ENCODE data around the gene RNF126. TPM values are rescaled to one million over a fixed set of nuclear protein-coding genes. Genes with fewer than 3 reads are reported as not detected.
"Not testable (repeated sequence)": the region's sequence is repeated elsewhere in the genome, so short reads cannot be mapped to it uniquely, and the experiment has no call there.

Gene RNF126
- total RNA-seq, 2 experiments from 2014 or later = 80.6 to 82.2 TPM

DNA sequence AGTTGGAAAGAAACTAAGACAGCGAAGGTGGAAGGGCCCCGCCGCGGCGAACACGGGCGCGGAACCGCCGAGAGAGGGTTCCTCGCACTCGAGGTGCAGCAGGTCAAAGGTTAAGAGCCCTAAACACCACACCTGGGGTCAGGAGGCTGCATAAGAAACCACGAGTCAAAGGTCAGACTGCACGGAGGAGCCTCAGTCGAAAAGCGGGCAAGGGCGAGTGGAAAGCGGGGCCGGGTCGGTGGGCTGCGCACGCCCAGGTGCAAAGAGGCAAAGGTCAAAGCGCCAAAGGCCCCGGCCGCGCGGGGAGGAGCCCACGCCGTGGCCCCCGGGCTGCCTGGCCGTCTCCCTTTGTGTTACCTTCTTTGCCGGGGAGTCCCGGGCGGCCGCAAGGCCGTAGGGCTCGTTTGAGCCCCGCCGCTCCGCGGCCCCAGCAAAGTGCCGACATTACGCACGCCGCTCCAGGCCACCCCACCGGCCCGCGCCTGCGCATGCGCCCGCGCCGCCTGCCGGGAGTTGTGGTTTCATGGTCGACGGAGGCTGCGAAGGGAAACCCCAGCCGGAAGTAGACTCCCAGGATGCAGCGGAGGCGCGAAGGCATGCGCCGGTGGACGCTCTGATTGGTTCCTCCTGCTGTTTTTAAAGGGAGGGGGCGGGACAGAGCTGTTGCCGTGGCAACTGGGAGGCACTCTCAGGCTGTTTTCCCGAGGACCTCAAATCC lies 29.8 kb downstream of the RNF126 start, which contains the start of gene POLRMT:
TSS of gene POLRMT (minus strand) at position 470 of the 718 bp plus-strand sequence. CDS start at position 445, 25 bp downstream.
- Mint-ChIP-seq H3K36me3 (ENCODE audit: low read depth) (peaks cover 19% of the 10 kb centered on the region), H3K4me1 (peaks cover 37% of the 10 kb centered on the region), H3K27ac (peak within 1 kb of the TSS; percentile 89), H3K27me3 (no peaks in the 10 kb centered on the region), H3K9me3 (no peaks in the 10 kb centered on the region), H3K4me3 (peak within 1 kb of the TSS; percentile 95)
- ChIA-PET CTCF (interaction anchor here (0.7 kb wide), 1 partner anchor 77 kb away, joined by 4 read pairs; no protein-coding TSS in a partner anchor), POLR2A (interaction anchor here (1.0 to 2.6 kb wide), 9 partner anchors 12 to 122 kb away, joined by 3 to 15 read pairs (median 4); partner anchors contain the start of gene RNF126)
- peak; percentile 98 for DNase-seq

- Mint-ChIP-seq H3K4me1 (peaks cover 37% of the 10 kb centered on the region), H3K27me3 (no peaks in the 10 kb centered on the region), H3K27ac (peak overlapping the region; percentile 89), H3K4me3 (peak overlapping the region; percentile 95), H3K36me3 (ENCODE audit: low read depth) (peaks cover 21% of the 10 kb centered on the region), H3K9me3 (no peaks in the 10 kb centered on the region)
- peak; percentile 55 for DNase-seq
- ChIA-PET POLR2A (interaction anchor here (1.0 to 2.6 kb wide), 6 partner anchors 21 to 122 kb away, joined by 3 to 15 read pairs (median 4); partner anchors contain the start of genes HCN2 and RNF126), CTCF (interaction anchor here (0.8 kb wide), 1 partner anchor 28 kb away, joined by 3 read pairs; no protein-coding TSS in a partner anchor)
These were observed 30.4 kb downstream of the RNF126 start for GRCh38 chr19:632579-633067.

- Mint-ChIP-seq H3K27me3 (no peaks in the 10 kb centered on the region), H3K36me3 (ENCODE audit: low read depth) (peaks cover 23% of the 10 kb centered on the region), H3K27ac (no peak overlapping the region), H3K9me3 (no peaks in the 10 kb centered on the region), H3K4me1 (peaks cover 39% of the 10 kb centered on the region), H3K4me3 (no peak overlapping the region)
- DNase-seq = no peak
- ChIA-PET CTCF (no interaction called here), POLR2A (no interaction called here)
These were observed 32.9 kb downstream of the RNF126 start for GRCh38 chr19:629961-630714.

DNA sequence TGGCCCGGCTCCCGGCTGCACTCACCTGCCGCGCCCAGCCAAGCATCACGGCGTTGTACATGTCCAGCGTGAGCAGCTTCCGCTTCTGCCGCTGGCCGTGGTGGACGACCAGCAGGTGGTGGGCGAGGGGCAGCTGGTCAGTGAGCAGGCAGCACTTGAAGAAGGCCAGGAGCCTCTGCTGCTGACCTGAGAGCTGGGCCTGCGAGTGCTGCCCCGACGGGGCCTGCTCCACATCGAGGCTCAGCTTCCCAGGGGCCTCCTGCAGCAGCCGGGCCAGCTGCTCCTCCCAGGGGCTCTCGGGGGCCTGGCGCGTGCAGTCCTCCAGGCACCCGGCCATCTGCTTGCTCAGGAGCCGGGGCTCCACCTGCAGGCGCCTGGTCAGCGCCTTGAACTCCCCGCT lies 33.5 kb downstream of the RNF126 start:
- H3K36me3 Mint-ChIP-seq (ENCODE audit: low read depth) = peaks cover 23% of the 10 kb centered on the region
- H3K4me3 Mint-ChIP-seq, H3K27ac Mint-ChIP-seq, DNase-seq, CTCF ChIA-PET, POLR2A ChIA-PET, H3K27me3 Mint-ChIP-seq, H3K9me3 Mint-ChIP-seq: not testable (repeated sequence)
- H3K4me1 Mint-ChIP-seq = peaks cover 39% of the 10 kb centered on the region

DNA sequence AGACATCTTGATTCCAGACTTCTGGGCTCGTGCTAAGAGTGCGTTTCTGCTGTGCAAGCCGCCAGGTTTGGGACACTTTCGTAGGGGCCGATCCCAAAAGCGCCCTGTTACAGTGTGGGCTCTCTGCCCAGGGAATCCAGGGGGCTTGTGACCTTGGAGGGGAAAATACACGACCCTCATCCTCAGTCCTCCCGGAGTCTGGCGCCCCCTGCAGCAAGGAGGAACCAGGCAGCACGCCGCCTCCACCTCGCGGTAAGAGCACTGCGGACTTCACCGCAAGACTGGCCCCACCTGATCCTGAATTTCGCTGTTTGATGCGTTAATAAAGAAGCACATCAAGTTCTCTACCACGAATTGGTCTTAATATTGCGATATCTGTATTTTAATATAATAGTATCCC lies 34.8 kb downstream of the RNF126 start:
- POLR2A ChIA-PET = interaction anchor here (1.1 kb wide), 1 partner anchor 18 kb away, joined by 3 read pairs; no protein-coding TSS in a partner anchor
- no peaks in the 10 kb centered on the region for H3K27me3 Mint-ChIP-seq
- CTCF ChIA-PET = interaction anchor here (0.9 to 1.9 kb wide), 2 partner anchors 33 to 44 kb away, joined by 3 to 6 read pairs; no protein-coding TSS in a partner anchor

GRCh38 chr19:626566-626965 lies 36.4 kb downstream of the RNF126 start:
- H3K9me3 Mint-ChIP-seq, POLR2A ChIA-PET: not testable (repeated sequence)
- peaks cover 15% of the 10 kb centered on the region for H3K4me1 Mint-ChIP-seq

More for the DNA sequence above, 34.8 kb downstream of the RNF126 start:
- DNase-seq = no peak
- Mint-ChIP-seq H3K36me3 (ENCODE audit: low read depth) (peaks cover 23% of the 10 kb centered on the region), H3K9me3 (no peaks in the 10 kb centered on the region), H3K4me3 (no peak overlapping the region), H3K4me1 (peaks cover 28% of the 10 kb centered on the region), H3K27ac (no peak overlapping the region)

DNA sequence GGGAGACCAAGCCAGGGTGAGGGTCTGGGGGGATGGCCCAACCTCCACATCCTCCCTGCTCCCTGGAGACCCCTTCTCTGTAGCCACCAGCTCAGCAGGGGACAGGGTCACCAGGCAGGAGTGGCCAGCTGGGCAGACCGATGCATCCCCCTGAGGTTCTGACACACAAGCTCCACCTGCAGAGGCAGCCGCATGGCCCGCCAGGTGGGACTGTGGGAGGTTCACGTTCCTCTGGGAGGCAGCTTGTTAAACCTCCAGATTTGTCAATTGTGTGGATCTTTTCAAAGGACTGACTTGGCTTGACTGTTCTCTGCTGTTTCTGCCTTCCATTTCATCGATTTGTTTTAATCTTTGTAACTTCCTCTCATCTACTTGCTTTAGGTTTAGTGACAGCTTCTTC lies 37.8 kb downstream of the RNF126 start:
- Mint-ChIP-seq H3K27ac (no peak overlapping the region), H3K36me3 (ENCODE audit: low read depth) (peaks cover 17% of the 10 kb centered on the region), H3K4me1 (peaks cover 7% of the 10 kb centered on the region), H3K9me3 (no peaks in the 10 kb centered on the region), H3K4me3 (no peak overlapping the region), H3K27me3 (no peaks in the 10 kb centered on the region)
- no peak for DNase-seq
- CTCF ChIA-PET = no interaction called here
- POLR2A ChIA-PET = interaction anchor here (1.3 kb wide), 1 partner anchor 36 kb away, joined by 3 read pairs; no protein-coding TSS in a partner anchor

More at GRCh38 chr19:626566-626965, 36.4 kb downstream of the RNF126 start:
- not testable (repeated sequence) for H3K27me3 Mint-ChIP-seq, DNase-seq, H3K27ac Mint-ChIP-seq, H3K4me3 Mint-ChIP-seq
- CTCF ChIA-PET = interaction anchor here (0.7 to 0.9 kb wide), 3 partner anchors 40 to 114 kb away, joined by 3 to 4 read pairs (median 3); no protein-coding TSS in a partner anchor
- peaks cover 21% of the 10 kb centered on the region for H3K36me3 Mint-ChIP-seq (ENCODE audit: low read depth)

- Mint-ChIP-seq H3K27ac (no peak overlapping the region), H3K4me1 (peaks cover 5% of the 10 kb centered on the region), H3K9me3 (no peaks in the 10 kb centered on the region), H3K27me3 (no peaks in the 10 kb centered on the region), H3K36me3 (ENCODE audit: low read depth) (peaks cover 15% of the 10 kb centered on the region), H3K4me3 (no peak overlapping the region)
- ChIA-PET CTCF (no interaction called here), POLR2A (interaction anchor here (1.3 kb wide), 1 partner anchor 36 kb away, joined by 3 read pairs; no protein-coding TSS in a partner anchor)
- no peak for DNase-seq
These were observed 38.4 kb downstream of the RNF126 start for GRCh38 chr19:624433-625109.

GRCh38 chr19:623974-624373 lies 39.0 kb downstream of the RNF126 start:
- Mint-ChIP-seq H3K27ac (no peak overlapping the region), H3K36me3 (ENCODE audit: low read depth) (peaks cover 16% of the 10 kb centered on the region), H3K4me3 (no peak overlapping the region), H3K4me1 (peaks cover 3% of the 10 kb centered on the region), H3K9me3 (no peaks in the 10 kb centered on the region), H3K27me3 (no peaks in the 10 kb centered on the region)
- CTCF ChIA-PET = no interaction called here
- no peak for DNase-seq
- POLR2A ChIA-PET = interaction anchor here (1.3 kb wide), 1 partner anchor 52 kb away, joined by 3 read pairs; the partner anchor contains the start of gene BSG

GRCh38 chr19:623175-623916 lies 39.7 kb downstream of the RNF126 start:
- ChIA-PET POLR2A (interaction anchor here (1.3 kb wide), 1 partner anchor 51 kb away, joined by 3 read pairs; the partner anchor contains the start of gene BSG), CTCF (no interaction called here)
- Mint-ChIP-seq H3K36me3 (ENCODE audit: low read depth) (peaks cover 15% of the 10 kb centered on the region), H3K9me3 (no peaks in the 10 kb centered on the region), H3K27me3 (no peaks in the 10 kb centered on the region), H3K27ac (no peak overlapping the region), H3K4me3 (no peak overlapping the region), H3K4me1 (peaks cover 1% of the 10 kb centered on the region)
- no peak for DNase-seq

GRCh38 chr19:622666-623065 lies 40.3 kb downstream of the RNF126 start:
- Mint-ChIP-seq H3K4me1 (peaks cover 1% of the 10 kb centered on the region), H3K27ac (no peak overlapping the region), H3K36me3 (ENCODE audit: low read depth) (peaks cover 13% of the 10 kb centered on the region), H3K9me3 (no peaks in the 10 kb centered on the region), H3K4me3 (no peak overlapping the region), H3K27me3 (no peaks in the 10 kb centered on the region)
- POLR2A ChIA-PET = interaction anchor here (1.3 kb wide), 1 partner anchor 51 kb away, joined by 3 read pairs; the partner anchor contains the start of gene BSG
- DNase-seq = no peak
- CTCF ChIA-PET = no interaction called here

GRCh38 chr19:621819-622218 lies 41.2 kb downstream of the RNF126 start:
- no peak overlapping the region for H3K4me3 Mint-ChIP-seq

More at GRCh38 chr19:621819-622218, 41.2 kb downstream of the RNF126 start:
- Mint-ChIP-seq H3K27ac (no peak overlapping the region), H3K4me1 (peaks cover under 1% of the 10 kb centered on the region), H3K9me3 (no peaks in the 10 kb centered on the region), H3K36me3 (ENCODE audit: low read depth) (peaks cover 11% of the 10 kb centered on the region), H3K27me3 (no peaks in the 10 kb centered on the region)
- POLR2A ChIA-PET = no interaction called here
- CTCF ChIA-PET = no interaction called here
- DNase-seq = no peak
